HG03064 (cell line): ENCODE results near the gene LRRC17.
"Not testable (repeated sequence)": the region's sequence is repeated elsewhere in the genome, so short reads cannot be mapped to it uniquely, and the experiment has no call there.

Source experiments
- ATAC-seq: cut with Tn5 transposase; IDR thresholded peaks from one replicate; pipeline ENCODE4 v1.9.1; 2021; ENCODE audit warnings: low read depth; ENCODE audit not compliant: unreplicated experiment

LRRC17 gene

GRCh38 chr7:102935450-102936115 lies 22.8 kb downstream of the LRRC17 start:
- no peak for ATAC-seq

- no peak for ATAC-seq
Measured at GRCh38 chr7:102938679-102939078, 25.9 kb downstream of the LRRC17 start.

GRCh38 chr7:102942181-102942866 lies 29.5 kb downstream of the LRRC17 start:
- no peak for ATAC-seq

GRCh38 chr7:102942868-102943267 lies 30.1 kb downstream of the LRRC17 start:
- no peak for ATAC-seq

GRCh38 chr7:102943423-102944169 lies 30.8 kb downstream of the LRRC17 start:
- no peak for ATAC-seq

- ATAC-seq = no peak
Measured at GRCh38 chr7:102944241-102944640, 31.4 kb downstream of the LRRC17 start.

- ATAC-seq = no peak
Measured at GRCh38 chr7:102951839-102952238, 39.0 kb downstream of the LRRC17 start.

- ATAC-seq = no peak
Measured at GRCh38 chr7:102953406-102953805, 40.6 kb downstream of the LRRC17 start.

GRCh38 chr7:102954359-102954758 lies 41.6 kb downstream of the LRRC17 start:
- ATAC-seq = not testable (repeated sequence)

- not testable (repeated sequence) for ATAC-seq
Measured at GRCh38 chr7:102958004-102958403, 45.2 kb downstream of the LRRC17 start.

- not testable (repeated sequence) for ATAC-seq
Measured at GRCh38 chr7:102961993-102962392, 49.2 kb downstream of the LRRC17 start.

- ATAC-seq = no peak
Measured at GRCh38 chr7:102966465-102966864, 53.7 kb downstream of the LRRC17 start.

GRCh38 chr7:102967798-102968197 lies 55.0 kb downstream of the LRRC17 start:
- no peak for ATAC-seq

- ATAC-seq = no peak
Measured at GRCh38 chr7:102973096-102973802, 60.4 kb downstream of the LRRC17 start.

GRCh38 chr7:102974366-102975236 lies 61.8 kb downstream of the LRRC17 start:
- ATAC-seq = no peak

- ATAC-seq = no peak
Measured at GRCh38 chr7:102975854-102976253, 63.1 kb downstream of the LRRC17 start.

GRCh38 chr7:102976493-102976892 lies 63.7 kb downstream of the LRRC17 start:
- no peak for ATAC-seq

- ATAC-seq = not testable (repeated sequence)
Measured at GRCh38 chr7:102977586-102977985, 64.8 kb downstream of the LRRC17 start.

GRCh38 chr7:102978284-102978683 lies 65.5 kb downstream of the LRRC17 start:
- no peak for ATAC-seq

- no peak for ATAC-seq
Measured at GRCh38 chr7:102979670-102980069, 66.9 kb downstream of the LRRC17 start.
